Activated T-cell treated with anti-CD3 and anti-CD28 coated beads for 24 hours (primary cell): ENCODE measurements around the gene NTN4.
"Not testable (repeated sequence)": the region's sequence is repeated elsewhere in the genome, so short reads cannot be mapped to it uniquely, and the experiment has no call there.

ENCODE experiments used
- DNase-seq: peaks from one replicate; pipeline ENCODE4 v3.0.0-alpha.2; 2020; ENCODE audit warnings: low read depth

The NTN4 gene

GRCh38 chr12:95654665-95655064, 135.9 kb downstream of the NTN4 start:
- DNase-seq, result not testable (repeated sequence)

DNA sequence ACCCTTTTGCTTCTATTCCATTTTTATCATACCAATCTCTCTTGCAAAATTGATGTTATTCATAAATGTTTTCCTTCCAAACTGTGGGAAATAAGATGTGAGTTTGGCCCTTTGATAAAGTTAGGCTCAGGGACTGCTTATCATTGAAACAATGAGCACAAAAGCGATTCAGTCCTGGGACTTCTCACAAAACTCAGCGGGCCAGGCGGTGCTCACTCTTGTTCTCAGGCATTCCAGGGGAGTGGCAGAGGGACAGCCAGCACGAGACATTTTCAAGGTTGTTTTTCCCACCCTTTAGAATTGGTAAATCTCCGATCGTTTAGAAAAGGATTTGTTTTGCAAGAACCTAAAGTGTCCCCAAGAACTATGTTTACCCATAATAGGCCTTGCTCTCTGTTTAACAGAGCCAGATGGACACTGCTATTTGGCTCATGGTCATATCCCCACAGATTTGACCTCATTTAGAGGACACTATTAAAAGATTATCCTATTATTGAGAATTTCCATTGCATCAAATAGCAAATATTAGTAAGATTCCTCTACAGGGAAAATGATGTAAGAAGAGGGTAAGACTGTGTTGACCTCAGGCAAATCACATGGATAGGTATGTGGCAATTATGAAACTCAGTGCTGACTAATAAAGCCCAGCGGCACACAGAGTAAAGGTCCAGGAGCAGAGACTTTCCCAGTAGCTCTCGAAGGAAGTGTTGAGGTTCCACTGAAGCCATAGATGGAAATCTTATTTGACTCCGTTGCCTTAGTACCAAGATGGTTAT, 136.6 kb downstream of the NTN4 start:
- no peak for DNase-seq

GRCh38 chr12:95651681-95652080, 138.9 kb downstream of the NTN4 start:
- DNase-seq, result no peak

GRCh38 chr12:95648990-95649791, 141.4 kb downstream of the NTN4 start:
- no peak for DNase-seq

- no peak for DNase-seq
These were observed 143.8 kb downstream of the NTN4 start for GRCh38 chr12:95646781-95647190.

DNA sequence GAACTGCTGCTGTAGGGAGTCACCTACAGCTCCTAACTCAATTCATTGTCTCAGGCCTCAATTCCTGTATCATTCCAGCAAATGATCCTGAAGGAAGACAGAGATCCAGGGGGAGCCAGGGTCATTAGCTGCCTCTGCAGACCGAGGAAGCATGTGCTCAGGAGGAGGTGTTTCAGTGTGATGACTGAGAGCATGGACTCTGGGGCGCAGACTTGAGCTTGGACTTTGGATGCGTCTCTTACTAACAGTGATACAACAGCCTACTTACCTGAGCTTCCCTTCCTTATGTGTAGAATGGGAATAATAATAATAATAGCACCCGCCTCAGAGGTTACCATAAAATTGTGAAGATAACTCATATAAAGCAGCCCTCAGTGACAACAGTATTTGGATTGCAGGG, 147.3 kb downstream of the NTN4 start:
- no peak for DNase-seq

- DNase-seq, result no peak
These were observed 148.0 kb downstream of the NTN4 start for GRCh38 chr12:95642583-95642982.

DNA sequence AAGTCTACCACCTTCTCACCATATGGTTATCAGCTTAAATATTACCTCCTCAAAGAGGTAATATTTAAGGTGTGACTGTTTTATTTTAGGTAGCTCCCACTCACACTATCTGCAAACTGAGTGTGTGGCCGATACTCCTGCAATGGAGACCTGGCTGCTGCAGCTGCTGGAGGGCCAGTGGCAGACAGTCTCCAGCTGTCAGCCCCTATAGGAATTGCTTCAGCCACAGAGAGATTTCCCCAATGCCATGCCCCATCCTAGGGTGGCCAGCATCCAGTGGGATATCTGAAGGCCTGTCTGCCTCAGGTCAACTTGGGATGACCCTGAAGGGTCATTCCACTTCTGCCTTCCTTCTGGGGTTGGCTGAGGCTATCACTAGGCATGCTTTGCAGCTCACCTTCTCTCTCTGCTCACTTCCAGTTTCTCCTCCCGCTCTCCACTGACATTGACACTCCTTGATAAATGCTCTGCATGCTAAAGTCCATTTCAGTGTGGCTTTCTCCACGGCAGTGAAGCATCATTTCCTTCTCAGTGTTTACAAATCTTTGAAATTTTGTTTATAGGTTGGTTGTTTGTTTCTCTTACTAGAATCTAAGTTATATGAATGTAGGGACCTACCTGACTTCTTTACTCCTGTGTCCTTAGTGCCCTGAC, 149.1 kb downstream of the NTN4 start:
- no peak for DNase-seq

DNA sequence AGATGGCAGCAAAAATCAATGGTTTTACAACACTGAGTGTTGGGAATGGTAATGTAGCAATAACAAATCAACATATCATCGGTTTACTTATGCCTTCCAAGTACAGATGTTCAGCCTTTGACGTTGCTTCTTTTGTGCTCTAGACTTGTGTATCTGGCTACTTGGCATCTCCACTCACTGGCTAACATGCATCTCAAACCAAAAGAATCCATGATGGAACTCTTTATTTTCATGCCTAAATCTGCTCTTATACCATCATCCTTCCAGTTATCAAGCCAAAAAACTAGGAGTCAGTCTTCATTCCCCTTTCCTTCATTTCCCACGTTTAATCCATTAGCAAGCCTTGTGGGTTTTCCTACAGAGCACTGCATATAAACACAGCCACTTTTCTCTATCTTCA, 150.0 kb downstream of the NTN4 start:
- DNase-seq, result no peak

DNA sequence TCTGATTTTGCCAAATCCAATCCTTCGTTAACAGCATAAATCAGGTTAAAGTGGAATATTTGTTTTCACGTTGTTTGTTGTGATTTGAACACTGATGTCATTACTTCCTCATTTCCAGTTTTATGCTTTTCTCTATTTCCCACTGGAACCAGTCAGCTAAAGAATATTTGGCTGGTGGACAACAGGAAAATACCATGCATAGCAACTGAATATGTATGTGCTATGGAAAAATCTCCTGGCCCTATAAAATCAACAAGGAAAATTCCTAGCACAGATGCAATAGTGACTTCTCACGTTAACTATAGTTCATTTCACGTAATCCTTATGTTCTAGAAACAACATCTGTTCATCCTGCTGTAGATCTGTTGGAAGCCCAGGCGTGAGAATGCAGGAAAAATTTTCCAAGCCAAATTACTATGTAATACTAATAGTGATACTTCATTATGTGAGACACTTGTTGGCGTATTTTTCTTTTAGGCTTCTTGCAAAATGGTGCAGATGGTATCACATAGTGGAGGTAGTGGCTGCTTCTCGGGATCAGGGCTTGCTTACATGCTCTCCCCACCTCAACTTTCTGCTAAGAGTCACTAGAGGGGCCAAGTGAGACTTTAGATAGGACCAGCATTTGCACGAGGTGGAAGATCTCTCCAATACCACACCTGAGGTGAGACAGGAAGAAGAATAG, 153.0 kb downstream of the NTN4 start:
- DNase-seq, result no peak

DNA sequence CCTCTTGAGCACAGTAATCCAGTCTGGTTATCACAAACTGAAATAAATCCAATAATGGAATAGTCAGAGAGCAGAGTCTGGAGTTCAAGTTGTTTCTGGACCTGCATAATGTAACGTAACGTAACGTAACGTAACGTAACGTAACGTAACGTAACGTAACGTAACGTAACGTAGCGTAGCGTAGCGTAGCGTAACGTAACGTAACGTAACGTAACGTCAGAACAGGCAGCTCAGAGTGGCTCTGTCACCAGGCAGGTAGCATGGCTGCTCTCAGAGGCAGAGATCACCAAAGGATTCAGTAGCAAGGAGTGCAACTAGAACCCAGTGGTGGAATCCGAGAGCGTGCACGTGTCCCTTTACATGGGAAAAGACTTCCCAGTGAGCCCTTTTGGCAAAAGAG, 153.6 kb downstream of the NTN4 start:
- no peak for DNase-seq

DNA sequence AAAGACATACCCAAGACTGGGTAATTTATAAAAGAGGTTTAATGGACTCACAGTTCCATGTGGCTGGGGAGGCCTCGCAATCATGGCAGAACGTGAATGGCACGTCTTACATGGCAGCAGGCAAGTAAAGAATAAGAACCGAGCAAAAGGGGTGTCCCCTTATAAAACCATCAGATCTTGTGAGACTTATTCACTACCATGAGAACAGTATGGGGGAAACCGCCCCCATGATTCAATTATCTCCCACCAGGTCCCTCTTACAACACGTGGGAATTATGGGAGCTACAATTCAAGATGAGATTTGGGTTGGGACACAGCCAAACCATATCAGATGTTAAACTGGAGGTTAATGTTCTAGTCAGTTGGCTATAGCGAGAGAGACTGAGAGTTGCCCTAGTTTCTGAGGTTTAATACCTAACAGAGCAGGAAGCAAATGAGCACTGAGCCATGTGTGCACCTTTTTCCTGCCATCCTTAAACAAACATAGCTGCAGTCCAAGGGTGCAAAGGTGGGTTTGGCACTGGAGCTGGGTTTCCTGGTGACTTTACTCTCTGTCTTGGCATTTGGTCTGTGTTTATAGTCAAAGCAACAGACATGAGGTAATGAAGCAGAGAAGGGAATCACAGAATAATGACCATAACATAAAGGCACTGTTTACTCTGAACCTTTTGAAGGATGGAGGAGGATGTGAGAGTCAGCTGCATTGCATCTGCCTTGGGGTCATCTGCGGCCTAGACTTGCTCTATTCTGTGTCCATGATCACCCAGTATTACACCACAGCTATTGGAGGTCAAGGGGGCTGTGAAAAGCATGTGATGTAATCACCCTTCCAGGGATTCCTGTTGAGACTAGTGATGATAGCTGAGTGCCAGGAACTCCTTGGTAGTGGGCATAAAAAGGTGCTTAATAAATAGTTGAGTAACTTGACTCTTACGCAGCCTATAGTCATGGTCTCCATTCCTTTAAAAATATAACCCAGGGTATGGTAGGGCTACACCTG, 155.6 kb downstream of the NTN4 start:
- DNase-seq, result no peak

DNA sequence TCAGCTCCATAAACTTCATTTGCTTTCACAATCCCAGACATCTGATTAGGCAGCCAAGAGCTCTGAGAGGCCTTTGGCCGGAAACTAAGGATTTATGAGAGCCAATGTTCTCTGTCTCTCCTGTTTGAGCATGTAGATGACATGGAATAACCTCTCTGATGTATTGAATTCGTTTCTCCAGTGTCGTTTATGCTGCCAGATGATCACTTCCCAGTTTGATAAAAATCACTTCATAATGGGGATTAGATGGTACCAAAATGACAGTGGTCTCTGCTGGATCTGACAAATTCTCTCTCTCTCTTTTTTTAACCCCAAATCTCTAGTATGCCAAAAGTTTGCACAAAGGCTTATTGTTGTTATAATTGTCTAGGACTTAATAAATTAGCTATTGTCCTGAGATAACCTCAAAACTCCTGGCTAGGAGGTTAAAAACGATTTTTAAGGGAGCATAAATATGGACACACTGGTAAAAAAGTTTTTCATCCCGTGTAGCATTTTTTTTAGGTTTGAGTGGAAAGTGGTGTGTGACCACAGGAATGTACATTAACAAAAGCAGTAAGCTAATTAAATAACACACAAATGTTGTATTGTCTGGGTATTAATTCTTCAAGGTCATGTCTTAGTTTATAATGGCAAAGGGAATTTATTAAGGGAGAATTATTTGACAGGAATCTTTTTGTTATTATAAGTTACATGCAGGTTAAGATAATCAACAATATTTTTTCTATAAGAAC, 156.7 kb downstream of the NTN4 start:
- no peak for DNase-seq

- no peak for DNase-seq
These were observed 157.4 kb downstream of the NTN4 start for GRCh38 chr12:95633049-95633731.

GRCh38 chr12:95630496-95630895, 160.1 kb downstream of the NTN4 start:
- DNase-seq, result no peak

- DNase-seq, result no peak
These were observed 161.2 kb downstream of the NTN4 start for GRCh38 chr12:95629392-95629791.

DNA sequence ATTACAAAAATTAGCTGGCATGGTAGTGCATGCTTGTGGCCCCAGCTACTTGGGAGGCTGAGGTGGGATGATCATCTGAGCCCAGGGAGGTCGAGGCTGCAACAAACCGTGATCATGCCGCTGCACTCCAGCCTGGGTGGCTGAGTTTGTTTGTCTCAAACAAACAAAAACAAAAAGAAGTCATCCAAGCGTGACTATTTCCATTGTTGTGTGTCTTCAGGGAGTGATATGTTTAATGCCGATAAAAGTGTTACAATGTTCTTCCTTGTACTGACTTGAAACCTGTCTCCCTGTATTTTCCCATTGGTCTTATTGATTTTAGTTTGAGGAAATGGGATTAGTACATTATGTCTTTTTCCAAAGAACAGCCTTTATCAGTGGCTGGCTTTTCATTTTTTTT, 163.7 kb downstream of the NTN4 start:
- no peak for DNase-seq

- no peak for DNase-seq
These were observed 165.6 kb downstream of the NTN4 start for GRCh38 chr12:95625012-95625411.

DNA sequence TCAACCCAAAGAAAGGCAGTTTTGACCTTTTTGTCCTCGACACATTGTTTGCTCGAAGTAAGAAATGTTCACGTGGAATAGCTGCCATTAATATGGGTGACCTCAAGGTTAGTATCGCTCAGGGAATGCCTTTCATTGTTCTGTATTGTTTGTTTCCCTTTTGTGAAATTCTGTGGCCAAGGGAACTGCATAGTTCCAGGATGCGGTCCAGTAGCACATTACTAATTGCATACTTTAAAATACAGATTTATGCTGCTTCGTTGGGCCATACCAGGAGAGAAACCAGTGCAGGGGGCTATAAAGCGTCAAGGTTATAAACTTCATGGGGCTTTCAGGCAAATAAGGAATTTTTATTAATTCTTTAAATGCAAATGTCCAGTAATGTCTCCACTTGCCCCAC, 166.0 kb downstream of the NTN4 start:
- DNase-seq, result no peak
